ENCODE data around the gene EPG5. TPM values are rescaled to one million over a fixed set of nuclear protein-coding genes. Genes with fewer than 3 reads are reported as not detected.

EPG5 gene
- total RNA-seq, 6 donors from 2014 or later: 28.6 to 109 (median 39.6) TPM

DNA sequence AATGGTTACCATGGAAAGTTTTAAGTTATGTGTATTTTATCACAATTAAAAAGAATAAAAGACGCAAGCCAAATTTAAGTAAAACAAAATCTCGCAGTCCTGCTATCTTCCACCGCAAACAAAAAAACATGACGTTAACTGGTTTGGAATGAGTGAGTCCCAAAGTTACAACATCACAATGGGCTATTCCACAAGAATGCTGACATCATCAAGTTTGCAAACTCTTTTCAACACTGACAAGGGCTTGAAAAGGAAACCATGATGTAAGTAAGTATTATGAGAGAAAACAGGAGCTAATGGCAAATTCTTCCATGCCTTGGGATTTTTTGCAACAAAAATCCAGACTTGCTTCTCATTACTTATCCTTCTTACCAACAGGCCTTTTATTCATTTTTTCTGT, 110.6 kb downstream of the EPG5 start:
- peaks cover 51 to 98% (median 75%) of the 10 kb centered on the region in 4 donors for H3K36me3 ChIP-seq
- TF ChIP-seq EP300 (IDR thresholded peaks at IDR 0.05) (no peak), POLR2AphosphoS5 (IDR thresholded peaks at IDR 0.05) (no peak), POLR2A (IDR thresholded peaks at IDR 0.05) (no peak)
- TF ChIP-seq, protein P1, sequence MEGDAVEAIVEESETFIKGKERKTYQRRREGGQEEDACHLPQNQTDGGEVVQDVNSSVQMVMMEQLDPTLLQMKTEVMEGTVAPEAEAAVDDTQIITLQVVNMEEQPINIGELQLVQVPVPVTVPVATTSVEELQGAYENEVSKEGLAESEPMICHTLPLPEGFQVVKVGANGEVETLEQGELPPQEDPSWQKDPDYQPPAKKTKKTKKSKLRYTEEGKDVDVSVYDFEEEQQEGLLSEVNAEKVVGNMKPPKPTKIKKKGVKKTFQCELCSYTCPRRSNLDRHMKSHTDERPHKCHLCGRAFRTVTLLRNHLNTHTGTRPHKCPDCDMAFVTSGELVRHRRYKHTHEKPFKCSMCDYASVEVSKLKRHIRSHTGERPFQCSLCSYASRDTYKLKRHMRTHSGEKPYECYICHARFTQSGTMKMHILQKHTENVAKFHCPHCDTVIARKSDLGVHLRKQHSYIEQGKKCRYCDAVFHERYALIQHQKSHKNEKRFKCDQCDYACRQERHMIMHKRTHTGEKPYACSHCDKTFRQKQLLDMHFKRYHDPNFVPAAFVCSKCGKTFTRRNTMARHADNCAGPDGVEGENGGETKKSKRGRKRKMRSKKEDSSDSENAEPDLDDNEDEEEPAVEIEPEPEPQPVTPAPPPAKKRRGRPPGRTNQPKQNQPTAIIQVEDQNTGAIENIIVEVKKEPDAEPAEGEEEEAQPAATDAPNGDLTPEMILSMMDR (IDR thresholded peaks at IDR 0.05): no peak
- DNase-seq (no peak), ATAC-seq (ENCODE audit: low FRiP score in 2 of 2) (peak in 1 of 2 donors; percentile 23)
- no peaks in the 10 kb centered on the region for H3K4me1 ChIP-seq
- no peak overlapping the region for H3K27ac ChIP-seq
- WGBS, 2 donors: 83 to 91% methylated on average over 4 of the region's 4 CpGs
- no peak overlapping the region for H3K4me3 ChIP-seq
- no peaks in the 10 kb centered on the region for H3K27me3 ChIP-seq
- no peaks in the 10 kb centered on the region for H3K9me3 ChIP-seq

DNA sequence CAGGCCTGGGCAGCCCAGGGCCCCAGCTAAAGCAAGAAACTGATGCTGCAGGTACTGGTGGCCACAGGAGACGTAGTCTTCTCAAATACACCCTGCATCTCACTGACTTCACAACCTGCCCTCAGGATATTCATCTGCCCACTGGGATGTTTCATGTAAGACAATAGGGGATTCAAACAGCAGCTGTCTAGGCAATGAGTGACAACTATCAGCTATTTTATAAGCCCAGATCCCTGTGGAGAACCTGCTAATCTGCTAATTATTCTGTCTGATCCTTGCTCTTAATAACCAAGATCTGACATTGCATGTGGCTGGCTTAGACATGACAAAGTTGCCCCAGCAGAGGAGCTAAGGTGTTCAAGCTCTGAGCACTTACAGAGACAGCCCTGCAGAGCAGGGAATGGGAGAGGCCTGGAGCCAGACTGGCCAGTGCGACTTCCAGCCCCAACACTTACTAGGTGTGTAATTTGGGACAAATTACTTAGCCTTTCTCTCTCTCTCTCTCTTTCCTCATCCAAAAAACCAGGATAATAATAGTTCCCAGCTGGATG, 113.0 kb downstream of the EPG5 start:
- H3K36me3 ChIP-seq: peaks cover 45 to 90% (median 70%) of the 10 kb centered on the region in 4 donors
- no peak overlapping the region for H3K27ac ChIP-seq
- ATAC-seq (ENCODE audit: low FRiP score in 2 of 2) (no peak), DNase-seq (no peak)
- 87 to 95% methylated on average over 2 of the region's 2 CpGs for WGBS, 2 donors
- H3K27me3 ChIP-seq: no peaks in the 10 kb centered on the region
- no peaks in the 10 kb centered on the region for H3K4me1 ChIP-seq
- H3K4me3 ChIP-seq: no peak overlapping the region
- TF ChIP-seq POLR2A (IDR thresholded peaks at IDR 0.05) (no peak), POLR2AphosphoS5 (IDR thresholded peaks at IDR 0.05) (no peak), EP300 (IDR thresholded peaks at IDR 0.05) (no peak)
- TF ChIP-seq, protein P1 (IDR thresholded peaks at IDR 0.05): no peak
- no peaks in the 10 kb centered on the region for H3K9me3 ChIP-seq

DNA sequence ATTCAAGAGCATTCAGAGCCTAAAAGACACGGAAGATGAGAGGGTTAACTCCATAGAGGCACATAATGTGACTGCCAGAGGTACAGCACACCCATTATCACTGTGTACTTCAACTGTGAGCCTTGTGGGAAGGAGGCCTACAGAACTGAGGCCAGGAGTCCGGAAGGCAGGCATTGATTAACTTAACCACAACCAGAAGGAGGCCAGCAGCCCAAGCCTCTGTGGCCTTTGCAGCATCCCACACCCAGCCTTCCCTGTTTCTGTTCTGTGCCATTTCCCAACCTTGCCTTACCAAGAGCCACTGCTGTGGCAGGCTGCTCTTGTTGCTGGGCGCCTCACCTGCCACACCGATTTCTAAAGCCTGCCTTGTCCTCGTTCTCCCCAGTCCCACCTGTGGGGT, 114.5 kb downstream of the EPG5 start:
- ATAC-seq (ENCODE audit: low FRiP score in 2 of 2) (no peak), DNase-seq (no peak)
- no peaks in the 10 kb centered on the region for H3K4me1 ChIP-seq
- TF ChIP-seq EP300 (IDR thresholded peaks at IDR 0.05): no peak
- TF ChIP-seq POLR2AphosphoS5 (IDR thresholded peaks at IDR 0.05): no peak
- TF ChIP-seq, protein P1 (IDR thresholded peaks at IDR 0.05): no peak
- no peak overlapping the region for H3K27ac ChIP-seq
- no peaks in the 10 kb centered on the region for H3K9me3 ChIP-seq
- WGBS, 2 donors: 88% methylated on average over 5 of the region's 5 CpGs
- peaks cover 31 to 77% (median 60%) of the 10 kb centered on the region in 4 donors for H3K36me3 ChIP-seq
- no peaks in the 10 kb centered on the region for H3K27me3 ChIP-seq
- H3K4me3 ChIP-seq: no peak overlapping the region

DNA sequence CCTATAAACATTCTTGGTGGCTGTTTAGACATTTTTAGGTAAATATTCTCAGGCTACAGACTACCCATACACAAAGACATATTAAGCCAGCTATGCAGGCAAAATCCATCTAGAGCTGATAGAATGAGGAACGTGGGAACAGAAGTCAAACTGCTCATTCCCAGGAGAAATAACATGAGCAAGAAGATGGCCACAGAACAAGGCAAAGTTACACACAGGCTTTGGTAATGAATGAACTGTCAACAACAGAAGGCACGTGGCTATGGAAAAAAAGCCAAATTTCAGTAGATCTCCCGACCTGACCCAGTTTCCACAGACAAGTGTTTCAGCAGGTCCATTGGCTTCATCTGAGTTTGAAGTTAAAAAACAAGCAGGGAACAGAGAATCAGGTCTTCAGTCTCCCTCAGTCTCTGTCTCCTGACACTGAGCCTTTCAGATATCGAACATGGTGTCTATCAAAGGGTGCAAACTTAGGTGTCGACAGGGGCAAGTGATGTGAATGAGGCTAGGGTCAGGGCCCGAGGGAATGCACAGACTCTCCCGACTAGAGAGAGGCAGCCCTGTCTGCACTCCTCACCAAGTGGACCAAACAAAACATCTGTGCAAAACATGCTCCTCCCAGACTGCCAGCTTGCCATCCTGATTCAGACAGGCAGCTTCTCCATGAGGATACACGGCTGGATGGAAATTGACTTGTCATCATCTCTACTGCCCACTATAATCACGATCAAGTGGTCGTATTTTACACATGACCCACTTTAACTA, 115.8 kb downstream of the EPG5 start:
- DNase-seq (no peak), ATAC-seq (ENCODE audit: low FRiP score in 2 of 2) (peak in 1 of 2 donors; percentile 40)
- WGBS, 2 donors: 71 to 76% methylated on average over 10 of the region's 10 CpGs
- no peak overlapping the region for H3K27ac ChIP-seq
- no peak overlapping the region for H3K4me3 ChIP-seq
- peaks cover 23 to 66% (median 50%) of the 10 kb centered on the region in 4 donors for H3K36me3 ChIP-seq
- H3K27me3 ChIP-seq: no peaks in the 10 kb centered on the region
- peak in 1 of 2 donors; percentile 38 for TF ChIP-seq POLR2AphosphoS5 (IDR thresholded peaks at IDR 0.05)
- TF ChIP-seq EP300 (IDR thresholded peaks at IDR 0.05): no peak
- no peaks in the 10 kb centered on the region for H3K9me3 ChIP-seq
- H3K4me1 ChIP-seq: no peaks in the 10 kb centered on the region

DNA sequence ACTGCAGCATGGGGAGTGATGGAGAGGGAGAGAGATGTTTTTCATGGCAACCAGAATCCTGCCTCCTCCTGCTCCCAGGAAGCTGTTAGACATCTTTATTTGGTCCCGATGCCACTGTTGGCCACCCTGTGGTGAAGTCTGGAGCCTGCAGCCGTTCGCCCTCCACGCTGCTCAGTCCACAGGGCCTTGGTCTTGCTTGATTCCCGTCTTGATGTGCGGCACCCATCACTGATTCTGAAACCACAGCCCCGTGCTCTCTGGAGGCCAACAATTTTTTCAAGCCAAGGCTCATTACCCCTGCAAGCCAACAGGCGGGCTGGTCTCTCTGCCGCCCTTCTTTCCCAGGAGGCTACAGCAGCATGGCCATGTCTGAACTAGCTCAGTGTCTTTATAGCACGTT, 117.1 kb downstream of the EPG5 start:
- H3K36me3 ChIP-seq: peaks cover 14 to 53% (median 38%) of the 10 kb centered on the region in 4 donors
- no peak for TF ChIP-seq EP300 (IDR thresholded peaks at IDR 0.05)
- no peak for TF ChIP-seq POLR2A (IDR thresholded peaks at IDR 0.05)
- no peak for TF ChIP-seq POLR2AphosphoS5 (IDR thresholded peaks at IDR 0.05)
- TF ChIP-seq, protein P1 (IDR thresholded peaks at IDR 0.05): peak in 2 of 6 experiments; percentile 19 to 21
- no peaks in the 10 kb centered on the region for H3K27me3 ChIP-seq
- no peaks in the 10 kb centered on the region for H3K4me1 ChIP-seq
- ATAC-seq (ENCODE audit: low FRiP score in 2 of 2): no peak
- WGBS, 2 donors: 92 to 98% methylated on average over 6 to 10 of the region's 10 CpGs
- DNase-seq: no peak
- no peak overlapping the region for H3K4me3 ChIP-seq
- H3K27ac ChIP-seq: no peak overlapping the region
- H3K9me3 ChIP-seq: no peaks in the 10 kb centered on the region

Data from upper lobe of left lung (tissue), 6 donors.